Measurements from ENCODE around the gene ACACB. TPM values are rescaled to one million over a fixed set of nuclear protein-coding genes. Genes with fewer than 3 reads are reported as not detected.

ACACB gene
- total RNA-seq, 1 donor from 2014 or later: 15.4 TPM

GRCh38 chr12:109284392-109284791 is 168.0 kb downstream of the ACACB start:
- no peak for DNase-seq (ENCODE audit: low spot score in 2 of 2, unreplicated experiment in 2 of 2)
- no peak for TF ChIP-seq CTCF (IDR thresholded peaks at IDR 0.05; ENCODE audit: unreplicated experiment)
- no peaks in the 10 kb centered on the region for H3K9me3 Mint-ChIP-seq
- H3K4me3 Mint-ChIP-seq: no peak overlapping the region
- no peak overlapping the region for H3K27ac Mint-ChIP-seq
- no peaks in the 10 kb centered on the region for H3K4me1 Mint-ChIP-seq
- H3K27me3 Mint-ChIP-seq (ENCODE audit: low read depth): peaks cover 2% of the 10 kb centered on the region
- no peaks in the 10 kb centered on the region for H3K36me3 Mint-ChIP-seq

- TF ChIP-seq CTCF (IDR thresholded peaks at IDR 0.05; ENCODE audit: unreplicated experiment): no peak
- Mint-ChIP-seq H3K36me3 (no peaks in the 10 kb centered on the region), H3K4me1 (peaks cover 1% of the 10 kb centered on the region)
Observed at GRCh38 chr12:109286252-109286651, 169.9 kb downstream of the ACACB start.

GRCh38 chr12:109286652-109287051 is 170.3 kb downstream of the ACACB start:
- Mint-ChIP-seq H3K4me3 (no peak overlapping the region), H3K27ac (no peak overlapping the region), H3K36me3 (no peaks in the 10 kb centered on the region), H3K27me3 (ENCODE audit: low read depth) (peaks cover 7% of the 10 kb centered on the region), H3K4me1 (peaks cover 4% of the 10 kb centered on the region), H3K9me3 (no peaks in the 10 kb centered on the region)
- no peak for DNase-seq (ENCODE audit: low spot score in 2 of 2, unreplicated experiment in 2 of 2)
- no peak for TF ChIP-seq CTCF (IDR thresholded peaks at IDR 0.05; ENCODE audit: unreplicated experiment)

More at GRCh38 chr12:109286252-109286651, 169.9 kb downstream of the ACACB start:
- no peak overlapping the region for H3K4me3 Mint-ChIP-seq
- H3K27ac Mint-ChIP-seq: no peak overlapping the region
- H3K9me3 Mint-ChIP-seq: no peaks in the 10 kb centered on the region
- H3K27me3 Mint-ChIP-seq (ENCODE audit: low read depth): peaks cover 4% of the 10 kb centered on the region
- no peak for DNase-seq (ENCODE audit: low spot score in 2 of 2, unreplicated experiment in 2 of 2)

GRCh38 chr12:109287181-109287580 is 170.8 kb downstream of the ACACB start:
- H3K27ac Mint-ChIP-seq: no peak overlapping the region
- no peaks in the 10 kb centered on the region for H3K36me3 Mint-ChIP-seq
- no peak overlapping the region for H3K4me3 Mint-ChIP-seq
- TF ChIP-seq CTCF (IDR thresholded peaks at IDR 0.05; ENCODE audit: unreplicated experiment): no peak
- peaks cover 7% of the 10 kb centered on the region for H3K27me3 Mint-ChIP-seq (ENCODE audit: low read depth)
- no peaks in the 10 kb centered on the region for H3K9me3 Mint-ChIP-seq
- no peak for DNase-seq (ENCODE audit: low spot score in 2 of 2, unreplicated experiment in 2 of 2)
- peaks cover 4% of the 10 kb centered on the region for H3K4me1 Mint-ChIP-seq

GRCh38 chr12:109287811-109288469 is 171.6 kb downstream of the ACACB start:
- Mint-ChIP-seq H3K36me3 (no peaks in the 10 kb centered on the region), H3K4me1 (peaks cover 4% of the 10 kb centered on the region), H3K27ac (no peak overlapping the region), H3K9me3 (no peaks in the 10 kb centered on the region), H3K4me3 (no peak overlapping the region), H3K27me3 (ENCODE audit: low read depth) (peaks cover 11% of the 10 kb centered on the region)
- no peak for DNase-seq (ENCODE audit: low spot score in 2 of 2, unreplicated experiment in 2 of 2)
- TF ChIP-seq CTCF (IDR thresholded peaks at IDR 0.05; ENCODE audit: unreplicated experiment): no peak

All from mesothelial cell of epicardium (in vitro differentiated cells).